GM10266 (cell line): ENCODE measurements around the gene SAMD4B.

Experiments used
- DNase-seq: peaks from one replicate; pipeline ENCODE4 v3.0.0; 2012; ENCODE audit errors: extremely low spot score
- CTCF ChIP-seq: IDR thresholded peaks from 2 replicates; pipeline ENCODE4 v1.5.1; 2012; ENCODE audit warnings: mild to moderate bottlenecking, low read depth; ENCODE audit not compliant: control insufficient read depth, insufficient read depth; ENCODE audit errors: missing control alignments

The SAMD4B gene

DNA sequence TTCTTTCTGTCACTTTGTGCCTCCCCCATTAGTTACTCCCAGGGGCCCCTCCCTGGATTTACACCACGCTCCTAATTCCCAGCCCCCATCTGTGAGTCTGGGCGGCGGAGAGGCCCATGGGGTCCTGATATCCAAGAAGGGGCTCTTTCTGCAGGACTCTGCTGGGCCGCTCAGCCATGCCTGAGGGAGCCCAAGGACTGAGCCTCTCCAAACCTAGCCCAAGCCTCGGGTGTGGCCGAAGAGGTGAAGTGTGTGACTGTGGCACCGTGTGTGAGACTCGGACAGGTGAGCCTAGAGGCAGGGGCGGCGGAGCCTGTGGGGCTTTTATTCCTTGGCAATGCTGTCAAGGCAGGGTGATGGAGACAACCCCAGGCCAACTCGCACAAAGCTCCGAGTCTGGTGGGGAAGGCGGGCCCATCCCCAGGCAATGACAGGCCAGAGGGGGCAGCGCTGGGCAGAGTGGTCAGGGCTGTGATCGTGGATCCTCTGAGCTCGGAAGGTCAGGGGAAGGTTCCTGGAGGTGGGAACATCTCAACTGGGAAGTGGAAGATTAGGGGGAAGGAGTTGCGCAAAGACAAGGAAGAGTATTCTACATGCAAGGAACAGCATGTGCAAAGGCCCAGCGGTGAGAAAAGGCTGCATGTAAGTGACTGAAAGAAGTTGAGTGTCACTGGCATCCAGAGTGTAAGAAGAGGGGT is 71.8 kb downstream of the SAMD4B start:
- TF ChIP-seq CTCF = peak; percentile 32
- DNase-seq = no peak

DNA sequence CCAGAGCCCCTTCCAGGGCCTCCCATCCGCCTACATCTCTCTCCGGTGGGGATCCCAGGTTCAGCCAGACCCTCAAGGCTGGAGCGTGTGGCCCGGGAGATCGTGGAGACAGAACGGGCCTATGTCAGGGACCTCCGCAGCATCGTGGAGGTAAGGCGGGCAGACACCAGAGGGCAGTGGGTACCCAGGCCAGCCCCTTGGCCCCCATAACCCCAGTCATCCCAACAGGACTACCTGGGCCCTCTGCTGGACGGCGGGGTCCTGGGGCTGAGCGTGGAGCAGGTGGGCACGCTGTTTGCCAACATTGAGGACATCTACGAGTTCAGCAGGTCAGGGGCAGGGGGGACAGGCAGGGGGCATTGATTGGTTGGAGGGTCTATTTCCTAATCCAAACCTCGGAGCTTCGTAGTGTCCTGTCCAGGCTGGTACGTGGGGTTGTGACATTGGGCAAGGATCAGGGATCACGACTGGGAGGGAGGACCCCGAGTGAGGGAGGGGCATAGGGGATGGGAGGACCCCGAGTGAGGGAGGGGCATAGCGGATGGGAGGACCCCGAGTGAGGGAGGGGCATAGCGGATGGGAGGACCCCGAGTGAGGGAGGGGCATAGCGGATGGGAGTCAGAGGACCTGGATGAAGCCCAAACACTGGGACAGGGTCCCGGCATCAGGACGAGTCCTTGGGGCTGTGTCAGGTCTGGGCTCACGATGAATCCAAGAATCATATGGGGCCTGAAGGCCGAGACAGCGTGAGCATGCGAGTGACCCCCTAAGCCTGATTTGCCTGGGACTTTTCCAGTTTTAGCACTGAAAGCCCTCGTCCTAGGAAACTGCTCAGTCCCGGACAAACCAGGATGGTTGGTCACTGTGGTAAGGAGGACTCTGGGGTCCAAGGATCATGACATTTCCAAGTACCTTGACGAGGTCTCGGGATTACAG is 73.2 kb downstream of the SAMD4B start:
- peak; percentile 8 for TF ChIP-seq CTCF
- peak; percentile 19 for DNase-seq

GRCh38 chr19:39416152-39417120 is 74.2 kb downstream of the SAMD4B start:
- DNase-seq = no peak
- no peak for TF ChIP-seq CTCF

GRCh38 chr19:39417463-39418181 is 75.4 kb downstream of the SAMD4B start:
- no peak for TF ChIP-seq CTCF

DNA sequence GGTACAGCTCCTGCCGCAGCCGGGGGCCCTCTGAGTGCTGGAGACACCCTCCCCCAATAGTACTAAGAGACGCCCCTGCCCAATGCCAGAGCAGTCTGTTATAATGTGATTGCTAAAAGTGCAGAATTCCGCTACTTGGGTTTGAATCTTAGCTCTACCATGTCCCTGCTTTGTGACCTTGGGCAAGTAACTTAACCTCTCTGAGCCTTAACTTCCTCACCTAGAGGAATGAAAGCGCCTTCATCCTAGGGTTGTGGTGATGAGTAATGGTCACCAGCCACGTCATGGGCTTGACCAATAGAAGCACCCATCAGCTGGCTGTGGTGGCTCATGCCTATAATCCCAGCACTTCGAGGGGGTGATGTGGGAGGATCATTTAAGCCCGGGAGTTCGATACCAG is 76.8 kb downstream of the SAMD4B start:
- DNase-seq = no peak
- no peak for TF ChIP-seq CTCF

More at GRCh38 chr19:39417463-39418181, 75.4 kb downstream of the SAMD4B start:
- no peak for DNase-seq

GRCh38 chr19:39420769-39421168 is 78.5 kb downstream of the SAMD4B start:
- no peak for DNase-seq
- no peak for TF ChIP-seq CTCF
